EL (cell line): ENCODE results near the gene GON4L.
"Not testable (repeated sequence)": the region's sequence is repeated elsewhere in the genome, so short reads cannot be mapped to it uniquely, and the experiment has no call there.

Experiments
- DNase-seq: peaks from one replicate; pipeline ENCODE4 v3.0.0-alpha.2; 2016

Gene GON4L

DNA sequence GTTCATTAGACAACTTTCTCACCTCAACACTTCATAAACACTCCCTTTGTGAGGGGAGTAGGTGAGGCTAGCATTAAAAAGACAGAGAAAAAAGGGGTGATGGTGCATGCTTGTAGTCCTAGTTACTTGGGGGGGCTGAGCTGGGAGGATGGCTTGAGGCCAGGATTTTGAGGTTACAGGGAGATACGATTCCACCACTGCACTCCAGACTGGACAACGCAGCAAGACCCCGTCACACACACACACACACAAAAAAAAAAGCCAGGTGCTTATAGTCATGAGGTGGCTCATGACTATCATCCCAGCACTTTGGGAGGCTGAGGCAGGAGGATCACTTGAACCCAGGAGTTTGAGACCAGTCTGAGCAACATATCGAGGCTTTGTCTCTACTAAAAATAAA is 29.6 kb downstream of the GON4L start:
- no peak for DNase-seq

DNA sequence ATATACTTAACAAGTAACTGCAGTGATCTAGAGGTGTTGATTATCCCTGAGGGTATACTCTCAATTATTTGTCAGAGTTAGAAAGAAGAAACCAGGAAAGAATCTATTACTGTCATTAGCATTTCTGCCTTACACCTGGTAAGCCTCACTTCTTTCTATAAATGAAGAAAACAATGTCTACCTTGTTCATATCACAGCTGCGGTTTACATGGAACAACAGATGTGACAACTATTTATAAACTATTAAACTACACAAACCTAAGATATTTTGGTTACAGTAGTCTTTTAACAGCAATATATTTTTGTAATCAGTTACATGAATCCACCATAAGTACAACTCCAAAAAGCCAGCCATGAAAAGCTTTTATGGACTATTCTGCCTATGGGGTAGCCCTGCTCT is 40.7 kb downstream of the GON4L start:
- DNase-seq: no peak

DNA sequence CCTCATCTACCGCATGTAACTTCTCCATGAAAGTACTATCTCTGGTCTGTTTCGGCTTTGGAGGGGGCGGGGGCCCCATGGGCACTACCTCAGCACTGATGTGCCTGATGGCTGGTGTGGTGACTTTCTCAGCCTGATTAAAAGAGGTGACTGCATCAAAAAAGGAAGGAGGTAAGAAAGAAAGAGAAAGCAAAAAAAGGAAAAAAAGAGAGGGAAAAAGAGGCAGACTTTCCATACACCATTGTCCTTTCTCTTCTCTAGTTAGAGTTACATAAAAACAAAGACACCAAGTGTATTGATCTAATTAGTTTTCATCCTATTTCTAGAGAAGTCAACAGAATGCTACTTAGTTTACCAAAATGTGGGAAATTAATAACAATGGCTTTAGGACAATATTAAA is 43.3 kb downstream of the GON4L start:
- no peak for DNase-seq

DNA sequence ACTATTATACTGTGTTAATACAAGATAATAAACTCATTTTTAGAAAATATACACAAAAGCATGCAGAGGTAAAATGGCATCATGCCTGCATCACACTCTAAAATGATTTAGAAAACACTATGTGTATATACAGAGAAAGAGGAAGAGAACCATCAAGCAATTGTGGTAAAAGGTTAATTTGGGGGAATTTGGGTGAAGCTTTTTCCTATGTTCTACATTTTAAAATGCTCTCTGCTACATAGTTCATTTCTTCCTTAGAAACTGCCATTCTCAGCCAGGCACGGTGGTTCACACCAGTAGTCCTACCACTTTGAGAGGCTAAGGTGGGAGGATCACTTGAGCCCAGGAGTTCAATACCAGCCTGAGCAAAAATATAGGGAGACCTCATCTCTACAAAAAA is 44.1 kb downstream of the GON4L start:
- no peak for DNase-seq

DNA sequence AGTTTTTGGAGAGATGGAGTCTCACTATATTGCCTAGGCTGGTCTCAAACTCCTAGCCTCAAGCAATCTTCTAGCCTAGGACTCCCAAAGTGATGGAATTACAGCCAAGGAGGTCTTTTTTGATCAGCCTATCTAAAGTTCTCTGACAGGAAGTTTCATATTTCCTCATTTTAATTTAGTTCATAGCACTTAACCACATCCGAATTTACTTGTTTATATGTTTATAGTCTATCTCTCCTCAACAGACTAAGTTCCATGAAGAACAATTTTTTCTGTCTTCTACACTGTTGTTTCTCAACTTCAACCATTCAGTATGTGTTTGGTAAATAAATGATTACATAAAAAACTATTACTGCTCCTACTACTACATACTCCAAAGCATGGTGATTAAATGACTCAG is 47.9 kb downstream of the GON4L start:
- DNase-seq: no peak

DNA sequence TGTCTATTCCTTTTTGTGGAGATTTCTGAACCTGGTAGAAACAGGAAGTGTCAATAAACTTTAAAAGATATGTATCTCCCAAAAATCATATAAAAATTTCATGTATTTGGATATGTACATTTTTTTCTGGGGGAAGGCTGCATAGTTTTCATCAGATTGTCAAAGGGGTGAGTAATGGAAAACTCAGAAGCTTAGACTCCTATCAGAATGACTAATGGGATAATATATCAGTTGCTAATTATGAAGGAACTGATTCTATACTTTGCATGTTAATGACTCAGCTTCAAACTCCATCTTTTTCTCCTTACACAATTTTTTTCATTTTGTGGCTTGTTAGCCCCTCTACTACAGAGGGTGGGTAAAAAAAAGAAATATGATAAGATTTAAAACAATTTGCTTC is 55.9 kb downstream of the GON4L start:
- DNase-seq: peak; percentile 72

DNA sequence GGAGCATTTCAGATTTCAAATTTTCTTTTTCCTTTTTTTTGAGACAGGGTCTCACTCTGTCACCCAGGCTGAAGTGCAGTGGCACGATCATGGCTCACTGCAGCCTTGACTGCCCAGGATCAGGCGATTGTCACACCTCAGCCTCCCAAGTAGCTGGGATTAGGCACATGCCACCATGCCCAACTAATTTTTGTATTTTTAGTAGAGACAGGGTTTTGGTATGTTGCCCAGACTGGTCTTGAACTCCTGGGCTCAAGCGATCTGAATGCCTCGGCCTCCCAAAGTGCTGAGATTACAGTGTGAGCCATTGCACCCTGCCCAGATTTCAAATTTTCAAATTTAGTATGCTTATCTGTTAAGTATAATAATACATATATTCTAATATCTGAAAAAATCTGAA is 61.4 kb downstream of the GON4L start:
- DNase-seq: not testable (repeated sequence)

DNA sequence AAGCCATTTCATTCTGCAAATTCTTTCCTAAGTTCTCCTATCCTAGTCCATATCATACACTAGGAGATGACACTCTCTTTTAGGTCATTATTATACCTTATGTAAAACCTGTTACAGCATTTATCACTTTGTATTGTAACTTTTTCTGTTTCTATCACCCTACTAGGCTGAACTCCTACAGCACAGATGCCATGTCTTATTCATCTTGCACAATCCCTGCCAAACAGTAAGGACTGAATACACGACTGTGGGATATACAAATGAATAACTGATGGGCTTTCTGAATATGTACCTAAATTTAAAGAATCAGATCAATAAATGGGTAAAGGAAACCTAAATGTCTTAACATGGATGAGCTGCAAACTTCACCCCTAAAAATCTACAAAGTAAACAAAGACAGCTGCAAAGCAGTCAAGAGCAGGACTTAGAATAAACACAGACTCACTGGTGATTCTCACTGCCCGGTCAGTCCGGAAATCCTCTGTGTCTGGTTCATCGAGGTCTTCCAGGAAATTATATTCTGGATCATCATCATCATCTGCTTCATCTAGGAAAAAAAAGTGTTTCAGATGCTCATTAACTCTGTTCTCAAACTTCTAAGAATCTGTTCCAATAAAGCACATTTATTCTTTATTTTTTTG is 62.3 kb downstream of the GON4L start:
- peak; percentile 6 for DNase-seq

DNA sequence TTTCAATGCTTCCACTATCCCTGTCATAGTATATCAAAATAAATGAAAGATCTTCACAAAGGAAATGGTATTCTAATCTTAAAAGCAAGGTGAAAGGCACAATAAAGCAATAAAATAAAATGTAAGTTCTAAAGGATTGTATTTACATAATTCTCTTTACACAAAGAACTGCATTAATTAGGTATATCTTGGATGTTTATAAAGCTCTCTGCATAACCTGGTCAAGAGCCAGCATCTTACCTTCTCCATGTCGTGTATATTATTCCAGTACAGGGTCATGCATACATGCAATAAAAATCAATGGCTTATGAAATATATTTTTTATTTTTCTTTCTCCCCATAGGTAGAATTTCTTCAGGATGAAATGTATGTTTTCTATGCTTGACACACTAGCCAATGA is 63.8 kb downstream of the GON4L start:
- no peak for DNase-seq

DNA sequence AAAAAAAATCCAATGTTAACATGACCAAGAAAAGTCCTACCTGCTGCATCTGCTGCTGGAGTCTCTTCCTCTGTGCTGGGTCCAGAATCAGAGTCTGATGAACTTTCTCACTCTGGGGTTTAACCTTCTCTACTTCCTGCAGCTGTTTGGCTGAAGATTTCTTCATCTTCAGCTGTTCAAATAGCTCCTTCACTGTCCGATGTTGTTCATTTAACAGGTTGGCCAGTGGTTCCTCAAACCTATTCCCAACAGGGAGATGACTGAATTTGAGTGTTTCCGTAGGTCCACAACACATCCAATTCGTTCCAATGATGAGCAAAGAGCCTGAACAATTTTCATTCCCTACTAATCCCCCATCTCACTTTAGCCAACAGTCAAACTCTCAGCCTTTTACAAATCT is 79.4 kb downstream of the GON4L start:
- DNase-seq: no peak

DNA sequence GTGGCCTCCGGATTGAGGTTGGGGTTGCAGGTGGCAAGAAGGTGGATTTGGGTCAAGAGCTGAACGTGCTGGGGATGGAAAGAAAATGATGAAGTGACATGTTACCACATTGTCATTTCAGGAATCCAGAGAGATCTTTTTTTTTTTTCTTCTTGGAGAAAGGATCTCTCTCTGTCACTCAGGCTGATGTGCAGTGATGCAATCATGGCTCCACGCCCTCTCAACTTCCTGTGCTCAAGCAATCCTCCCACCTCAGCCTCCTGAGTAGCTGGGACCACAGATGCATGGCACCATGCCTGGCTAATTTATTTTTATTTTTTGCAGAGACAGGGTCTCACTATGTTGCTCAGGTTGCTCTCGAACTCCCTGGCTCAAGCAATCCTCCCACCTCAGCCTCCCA is 80.6 kb downstream of the GON4L start:
- peak; percentile 31 for DNase-seq

DNA sequence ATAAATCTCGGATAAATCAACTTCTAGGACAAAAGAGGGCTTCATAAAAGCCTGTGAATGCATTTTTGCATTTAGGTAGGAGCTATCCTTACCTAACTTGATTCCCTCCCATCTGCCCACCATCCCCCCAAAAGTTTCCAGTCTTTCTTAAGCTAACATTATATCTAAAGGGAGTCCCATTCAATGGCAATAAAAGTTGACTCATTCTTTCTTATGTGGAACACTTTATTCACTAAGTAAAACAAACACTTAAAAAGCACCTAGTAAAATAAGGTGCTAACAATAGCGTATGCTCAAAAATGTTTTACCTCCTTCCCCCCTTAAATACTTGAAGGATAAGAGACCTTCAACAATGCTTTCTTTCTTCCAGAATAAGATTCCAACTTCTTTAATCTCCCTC is 83.8 kb downstream of the GON4L start:
- DNase-seq: no peak

DNA sequence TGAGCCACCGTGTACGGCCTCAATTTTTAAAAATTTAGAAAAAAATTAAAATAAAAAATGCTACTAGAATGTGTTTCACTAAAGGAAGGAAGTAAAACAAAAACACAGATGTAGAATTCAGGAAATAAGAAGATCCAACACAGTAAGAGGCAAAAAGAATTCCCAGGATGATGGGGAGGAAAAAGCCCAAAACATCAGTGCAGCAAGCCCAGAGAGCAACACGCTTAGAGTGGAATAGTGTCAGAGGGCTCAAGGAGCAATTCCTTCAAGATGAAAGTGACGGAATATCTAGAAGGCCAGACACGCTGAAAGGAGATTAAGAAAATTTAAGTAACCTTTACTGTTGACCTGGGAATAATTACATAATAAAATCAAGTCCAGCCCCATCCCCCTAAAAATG is 87.8 kb downstream of the GON4L start:
- no peak for DNase-seq

DNA sequence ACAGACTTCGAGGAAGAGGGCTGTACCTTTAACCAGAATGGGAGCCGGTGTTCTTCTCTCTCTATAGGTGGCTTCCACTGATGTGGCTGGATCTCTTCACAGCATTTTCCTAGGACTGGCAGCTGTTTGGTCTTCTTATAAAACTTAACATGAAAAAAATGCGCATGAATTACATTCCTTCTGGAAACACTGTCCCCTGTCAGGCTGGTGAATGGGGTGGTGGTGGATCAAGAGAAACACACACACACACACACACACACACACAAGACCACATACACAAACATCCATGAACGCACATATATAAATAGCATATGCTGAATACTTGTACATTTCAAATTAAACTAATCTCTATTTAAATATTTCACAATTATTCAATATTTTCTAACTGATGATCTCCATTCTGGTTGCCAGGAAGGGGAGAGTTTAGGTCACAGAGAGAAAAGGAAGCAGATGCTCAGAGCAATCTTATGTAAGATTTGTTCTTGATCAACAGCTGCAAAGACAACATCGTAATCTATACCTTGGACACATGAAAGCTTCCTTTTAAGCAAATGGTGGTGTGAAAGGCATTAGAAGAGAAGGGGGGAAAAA is 89.5 kb downstream of the GON4L start:
- DNase-seq: not testable (repeated sequence)

DNA sequence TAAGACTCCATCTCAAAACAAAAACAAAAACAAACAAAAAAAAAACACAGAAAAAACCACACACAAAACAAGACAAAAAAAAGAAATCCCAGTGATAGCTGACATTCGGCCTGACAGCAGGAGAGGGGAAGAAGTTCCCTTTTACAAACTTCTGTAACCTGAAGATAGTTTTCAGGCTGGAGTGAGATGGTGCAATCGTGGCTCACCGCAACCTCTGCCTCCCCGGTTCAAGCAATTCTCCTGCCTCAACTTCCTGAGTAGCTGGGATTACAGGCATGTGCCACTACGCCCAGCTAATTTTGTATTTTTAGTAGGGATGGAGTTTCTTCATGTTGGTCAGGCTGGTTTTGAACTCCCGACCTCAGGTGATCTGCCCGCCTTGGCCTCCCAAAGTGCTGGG is 93.0 kb downstream of the GON4L start:
- DNase-seq: not testable (repeated sequence)

DNA sequence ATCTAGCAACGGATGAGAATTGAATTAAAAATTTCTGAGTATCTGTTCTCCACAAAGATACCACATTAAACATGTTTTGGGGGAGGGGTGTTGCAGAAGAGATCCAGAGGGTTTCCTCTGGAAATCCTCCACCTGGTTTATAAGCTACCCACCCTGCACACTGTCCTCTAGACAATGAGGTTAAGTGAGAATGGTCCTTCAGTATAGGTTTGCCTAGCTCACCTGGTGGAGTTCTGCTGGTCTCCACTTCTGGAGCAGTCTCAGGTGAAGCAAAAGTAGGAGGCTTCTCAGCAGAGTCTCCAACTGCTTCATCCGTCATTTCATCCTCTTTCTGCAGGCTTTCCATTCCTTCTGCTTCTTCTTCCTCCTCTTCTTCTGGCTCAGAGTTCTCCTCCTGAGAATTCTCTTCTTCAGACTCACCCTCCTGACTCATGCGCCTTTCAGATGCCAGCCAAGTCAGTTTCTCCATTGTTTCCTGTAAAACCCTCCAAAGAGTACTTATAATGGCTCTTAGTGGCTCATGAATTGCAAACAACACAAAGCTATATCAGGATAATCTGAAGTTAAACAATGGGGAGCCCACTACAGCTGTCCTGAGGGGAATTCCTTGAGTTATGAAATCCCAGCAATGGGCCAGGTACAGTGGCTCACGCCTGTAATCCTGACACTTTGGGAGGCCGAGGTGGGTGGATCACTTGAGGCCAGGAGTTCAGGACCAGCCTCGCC is 93.8 kb downstream of the GON4L start:
- peak; percentile 94 for DNase-seq

DNA sequence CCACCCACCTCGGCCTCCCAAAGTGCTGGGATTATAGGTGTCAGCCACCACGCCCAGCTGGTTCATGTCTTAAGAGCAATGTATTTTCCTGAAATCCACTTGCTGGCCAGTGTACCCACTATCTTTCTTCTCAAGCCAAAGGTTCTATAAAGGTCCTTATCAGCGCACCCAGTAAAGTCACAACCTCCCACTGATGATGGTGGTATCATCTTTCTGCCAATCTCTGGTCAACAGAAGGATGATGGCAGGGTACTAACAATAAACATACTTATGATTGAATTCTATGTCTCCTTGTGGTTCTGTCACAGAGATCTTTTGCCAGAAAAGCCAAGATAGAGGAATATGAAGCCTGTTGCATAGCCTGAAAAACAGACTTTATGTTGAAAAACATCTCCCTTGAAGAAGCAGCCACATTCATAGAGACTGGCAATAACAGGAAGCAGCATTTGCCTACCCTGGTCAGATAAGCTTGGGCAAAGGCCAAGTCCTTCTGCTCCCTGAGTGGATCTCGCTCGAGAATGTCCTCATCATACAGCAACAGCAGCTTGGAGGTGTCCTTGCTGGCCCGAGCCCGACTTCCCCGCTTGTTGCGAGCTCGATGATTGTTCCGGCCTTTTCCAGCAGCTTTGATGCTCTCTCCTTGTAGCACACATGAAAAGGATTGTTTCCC is 95.1 kb downstream of the GON4L start:
- no peak for DNase-seq

DNA sequence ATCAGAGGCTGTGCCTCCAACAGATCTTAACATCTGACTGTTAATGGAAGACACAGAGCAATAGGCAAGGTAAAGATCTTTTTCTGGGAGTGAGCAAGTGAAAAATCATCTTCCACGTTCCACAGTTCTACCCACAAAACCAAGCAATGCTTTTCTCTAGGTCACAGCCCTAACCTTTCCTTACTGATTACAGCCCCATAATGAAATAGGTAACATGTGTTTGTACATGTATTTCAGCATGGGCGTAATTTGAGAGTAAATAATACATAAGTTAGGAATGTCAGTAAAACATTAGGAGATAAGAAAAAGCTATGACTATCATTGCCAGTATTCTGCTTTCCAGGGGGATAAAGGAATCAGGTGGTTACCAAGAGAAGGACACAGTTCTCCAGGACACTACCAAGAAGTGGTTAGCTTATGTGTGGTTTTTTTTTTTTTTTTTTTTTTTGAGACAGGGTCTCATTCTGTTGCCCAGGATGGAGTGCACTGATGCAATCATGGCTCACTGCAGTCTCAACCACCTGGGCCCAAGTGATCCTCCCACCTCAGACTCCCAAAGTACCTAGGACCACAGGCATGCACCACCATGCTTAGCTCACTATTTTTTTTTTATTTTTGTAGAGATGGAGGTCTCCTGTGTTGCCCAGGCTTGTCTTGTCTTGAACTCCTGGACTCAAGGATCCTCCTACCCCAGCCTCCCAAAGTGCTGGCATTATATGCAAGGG is 96.1 kb downstream of the GON4L start:
- DNase-seq: no peak

DNA sequence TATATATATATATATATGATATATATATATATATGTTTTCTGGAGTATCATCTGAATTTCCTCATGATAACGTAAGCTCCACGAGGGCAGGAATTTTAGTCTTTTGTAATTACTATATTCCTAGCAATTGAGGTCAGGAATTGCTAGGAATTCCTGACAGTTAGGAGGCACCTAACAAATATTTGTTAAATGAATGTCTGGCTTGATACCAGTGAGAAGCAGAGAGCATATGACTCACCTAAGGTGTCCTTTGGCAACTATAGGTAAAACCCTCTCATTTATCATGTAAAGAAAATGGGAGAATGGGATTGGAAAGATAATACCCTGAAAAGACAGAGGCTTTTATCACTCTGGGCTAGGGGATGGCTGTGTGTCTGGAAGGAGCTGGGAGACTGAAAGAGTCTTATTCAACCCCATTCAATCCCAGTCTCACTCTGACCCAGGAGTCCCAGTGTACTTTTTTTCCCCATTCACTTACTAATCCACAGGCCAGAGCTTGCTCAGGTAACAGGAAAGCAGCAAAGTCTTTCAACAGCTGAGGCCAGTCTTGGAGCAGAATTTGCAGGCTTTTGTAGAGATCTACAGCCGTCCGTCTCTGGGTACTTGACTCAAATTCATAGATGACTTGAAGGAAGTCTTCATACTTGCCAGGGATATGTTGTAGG is 96.9 kb downstream of the GON4L start:
- DNase-seq: no peak

DNA sequence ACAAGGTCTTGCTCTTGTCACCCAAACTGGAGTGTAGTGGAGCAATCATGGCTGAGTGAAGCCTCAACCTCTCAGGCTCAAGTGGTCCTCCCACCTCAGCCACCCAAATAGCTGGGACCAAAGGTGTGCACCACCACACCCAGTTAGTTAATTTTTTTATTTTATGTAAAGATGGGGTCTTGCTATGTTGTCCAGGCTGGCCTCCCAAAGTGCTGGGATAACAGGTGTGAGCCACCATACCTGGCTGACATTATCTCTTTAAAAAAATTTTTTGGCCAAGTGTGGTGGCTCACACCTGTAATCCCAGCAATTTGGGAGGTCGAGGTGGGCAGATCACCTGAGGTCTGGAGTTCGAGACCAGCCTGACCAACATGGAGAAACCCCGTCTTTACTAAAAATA is 98.0 kb downstream of the GON4L start:
- not testable (repeated sequence) for DNase-seq

DNA sequence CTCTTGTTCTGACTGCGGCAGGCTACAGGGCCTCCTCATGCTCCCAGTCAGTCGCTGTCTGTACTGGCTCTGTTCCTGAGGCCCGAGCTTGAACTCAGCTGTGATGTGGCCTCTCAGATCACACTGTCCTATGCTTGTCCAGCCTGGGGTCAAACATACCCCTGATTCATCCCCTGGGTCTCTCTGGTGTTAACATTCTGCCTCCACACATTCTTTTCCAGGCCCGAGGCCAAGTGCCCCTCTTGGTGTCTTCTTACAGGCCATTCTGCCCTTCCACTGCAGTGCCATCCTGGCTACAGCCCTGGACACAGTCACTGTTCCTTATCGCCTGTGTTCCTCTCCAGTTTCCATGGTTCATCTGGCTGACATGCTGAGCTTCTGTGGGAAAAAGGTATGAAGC is 108.9 kb downstream of the GON4L start:
- not testable (repeated sequence) for DNase-seq

DNA sequence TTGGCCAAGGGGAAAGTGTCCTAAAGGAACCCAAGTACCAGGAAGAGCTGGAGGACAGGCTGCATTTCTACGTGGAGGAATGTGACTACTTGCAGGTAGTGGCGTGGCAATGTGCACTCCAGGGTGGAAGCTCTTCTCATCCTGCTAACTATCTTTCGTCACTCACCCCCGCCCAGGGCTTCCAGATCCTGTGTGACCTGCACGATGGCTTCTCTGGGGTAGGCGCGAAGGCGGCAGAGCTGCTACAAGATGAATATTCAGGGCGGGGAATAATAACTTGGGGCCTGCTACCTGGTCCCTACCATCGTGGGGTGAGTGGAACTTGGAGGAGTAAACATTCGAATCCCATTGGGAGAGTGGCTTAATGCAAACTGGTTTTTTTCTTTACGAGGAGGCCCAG is 109.4 kb downstream of the GON4L start:
- not testable (repeated sequence) for DNase-seq
